ENCODE results near the gene AP3S1. TPM values are rescaled to one million over a fixed set of nuclear protein-coding genes. Genes with fewer than 3 reads are reported as not detected.
"Not testable (repeated sequence)": the region's sequence is repeated elsewhere in the genome, so short reads cannot be mapped to it uniquely, and the experiment has no call there.

AP3S1 gene
- total and polyA plus RNA-seq, 4 experiments from 2014 or later = 44.5 to 97.3 (median 57.9) TPM

DNA sequence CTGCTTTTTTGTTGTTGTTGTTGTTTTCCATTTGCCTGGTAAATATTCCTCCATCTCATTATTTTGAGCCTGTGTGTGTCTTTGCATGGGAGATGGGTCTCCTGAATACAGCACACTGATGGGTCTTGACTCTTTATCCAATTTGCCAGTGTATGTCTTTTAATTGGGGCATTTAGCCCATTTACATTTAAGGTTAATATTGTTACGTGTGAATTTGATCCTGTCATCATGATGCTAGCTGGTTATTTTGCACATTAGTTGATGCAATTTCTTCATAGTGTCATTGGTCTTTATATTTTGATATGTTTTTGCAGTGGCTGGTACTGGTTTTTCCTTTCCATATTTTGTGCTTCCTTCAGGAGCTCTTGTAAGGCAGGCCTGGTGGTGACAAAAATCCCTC lies 16.8 kb upstream of the AP3S1 start:
- intact Hi-C loops (cut with micrococcal nuclease); H3K4me3 Mint-ChIP-seq; CTCF ChIA-PET (ENCODE audit: partially characterized antibody); H3K27ac ChIP-seq (ENCODE audit: low read depth, low read length); H3K9me3 ChIP-seq (ENCODE audit: control insufficient read depth in 1 of 2, low read length in 2 of 2); DNase-seq; H3K4me3 ChIP-seq (ENCODE audit: low read length in 2 of 2); H3K4me1 ChIP-seq (ENCODE audit: insufficient read depth, low read length); H3K4me1 Mint-ChIP-seq; H3K36me3 ChIP-seq (ENCODE audit: insufficient read depth, low read length); H3K27ac Mint-ChIP-seq; H3K27me3 ChIP-seq (ENCODE audit: insufficient read depth, low read length); POLR2A ChIA-PET (ENCODE audit: partially characterized antibody): not testable (repeated sequence)
- Mint-ChIP-seq H3K27me3 (peaks cover 8 to 10% of the 10 kb centered on the region in 2 donors), H3K36me3 (peaks cover 32 to 33% of the 10 kb centered on the region in 2 donors), H3K9me3 (peaks cover 0 to 47% (median 33%) of the 10 kb centered on the region in 8 donors)

- peaks cover 0 to under 1% (median under 1%) of the 10 kb centered on the region in 4 donors for H3K4me1 Mint-ChIP-seq
- Histone ChIP-seq H3K27ac (ENCODE audit: low read depth, low read length) (no peak overlapping the region), H3K4me3 (ENCODE audit: low read length in 2 of 2) (no peak overlapping the region), H3K36me3 (ENCODE audit: insufficient read depth, low read length) (peaks cover 7% of the 10 kb centered on the region), H3K9me3 (ENCODE audit: control insufficient read depth in 1 of 2, low read length in 2 of 2) (no peaks in the 10 kb centered on the region), H3K27me3 (ENCODE audit: insufficient read depth, low read length) (no peaks in the 10 kb centered on the region), H3K4me1 (ENCODE audit: insufficient read depth, low read length) (no peaks in the 10 kb centered on the region)
- no peak overlapping the region for H3K27ac Mint-ChIP-seq
- ChIA-PET POLR2A (ENCODE audit: partially characterized antibody) (no interaction called here), CTCF (ENCODE audit: partially characterized antibody) (no interaction called here)
- peaks cover 33 to 34% of the 10 kb centered on the region in 2 donors for H3K36me3 Mint-ChIP-seq
- intact Hi-C loops (cut with micrococcal nuclease) = no loop called here
- H3K4me3 Mint-ChIP-seq = no peak overlapping the region
- H3K9me3 Mint-ChIP-seq = peaks cover 0 to 47% (median 33%) of the 10 kb centered on the region in 8 donors
- peaks cover 2 to 3% of the 10 kb centered on the region in 2 donors for H3K27me3 Mint-ChIP-seq
- DNase-seq = no peak
Measured at GRCh38 chr5:115825948-115826347, 15.8 kb upstream of the AP3S1 start.

DNA sequence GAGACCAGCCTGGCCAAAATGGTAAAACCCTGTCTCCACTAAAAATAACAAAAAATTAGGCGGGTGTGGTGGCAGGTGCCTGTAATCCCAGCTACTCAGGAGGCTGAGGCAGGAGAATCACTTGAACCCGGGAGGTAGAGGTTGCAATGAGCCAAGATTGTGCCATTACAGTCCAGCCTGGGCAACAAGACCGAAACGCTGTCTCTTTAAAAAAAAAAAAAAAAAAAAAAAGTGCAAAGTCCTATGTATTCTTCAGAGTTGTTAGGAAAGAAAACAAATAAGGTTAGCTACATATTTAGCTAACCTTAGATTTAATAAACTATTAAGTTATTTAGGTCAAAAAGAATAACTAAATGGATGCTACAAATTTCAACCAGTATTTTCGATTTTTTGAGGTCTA lies 11.8 kb upstream of the AP3S1 start:
- no peaks in the 10 kb centered on the region for H3K27me3 ChIP-seq (ENCODE audit: insufficient read depth, low read length)
- intact Hi-C loops (cut with micrococcal nuclease) = no loop called here
- CTCF ChIA-PET (ENCODE audit: partially characterized antibody) = no interaction called here
- Mint-ChIP-seq H3K27me3 (no peaks in the 10 kb centered on the region), H3K4me1 (peaks cover 4 to 11% (median 6%) of the 10 kb centered on the region in 4 donors), H3K36me3 (peaks cover 58 to 60% of the 10 kb centered on the region in 2 donors), H3K4me3 (no peak overlapping the region), H3K27ac (no peak overlapping the region), H3K9me3 (peaks cover 0 to 25% (median 19%) of the 10 kb centered on the region in 8 donors)
- no peak overlapping the region for H3K4me3 ChIP-seq (ENCODE audit: low read length in 2 of 2)
- no peak overlapping the region for H3K27ac ChIP-seq (ENCODE audit: low read depth, low read length)
- no peaks in the 10 kb centered on the region for H3K4me1 ChIP-seq (ENCODE audit: insufficient read depth, low read length)
- POLR2A ChIA-PET (ENCODE audit: partially characterized antibody) = interaction anchor here (0.6 kb wide), 1 partner anchor 12 kb away, joined by 3 read pairs; the partner anchor contains the start of genes AP3S1 and ATG12
- H3K36me3 ChIP-seq (ENCODE audit: insufficient read depth, low read length) = peaks cover 21% of the 10 kb centered on the region
- DNase-seq = no peak
- no peaks in the 10 kb centered on the region for H3K9me3 ChIP-seq (ENCODE audit: control insufficient read depth in 1 of 2, low read length in 2 of 2)

DNA sequence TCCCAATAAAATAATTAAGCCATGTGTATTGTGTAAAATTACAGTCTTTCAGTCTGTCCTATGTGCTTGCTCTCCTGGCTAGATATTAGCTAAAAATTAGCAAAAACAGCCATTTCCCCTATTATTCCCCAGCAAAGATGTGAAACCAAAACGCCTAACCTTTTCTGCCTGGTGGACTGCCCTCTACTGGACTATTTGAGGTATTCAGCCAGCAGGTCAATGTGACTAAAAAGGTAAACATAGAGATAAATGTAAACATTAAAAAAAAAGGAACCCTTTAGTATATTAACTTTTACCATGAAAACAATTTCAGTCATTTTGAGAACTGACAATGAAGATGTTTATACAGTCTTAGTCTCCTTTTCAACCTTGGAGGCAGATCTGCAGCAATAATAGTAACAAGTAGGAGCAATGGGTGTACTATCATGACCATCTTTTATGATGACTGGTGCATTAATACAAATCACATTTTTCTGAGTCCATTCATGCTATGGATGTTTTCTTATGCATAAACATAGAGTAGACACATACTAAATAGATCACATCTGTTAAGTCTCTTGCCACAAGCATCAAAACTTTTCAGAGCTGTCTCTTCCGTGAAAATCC lies 10.5 kb upstream of the AP3S1 start:
- peaks cover 5 to 12% (median 10%) of the 10 kb centered on the region in 4 donors for H3K4me1 Mint-ChIP-seq
- H3K27ac Mint-ChIP-seq = peak overlapping the region in 5 of 7 donors; percentile 2 to 61 (median 29)
- ChIA-PET CTCF (ENCODE audit: partially characterized antibody) (interaction anchor here (0.6 to 1.4 kb wide), 5 partner anchors 8 to 212 kb away, joined by 3 to 4 read pairs (median 4); no protein-coding TSS in a partner anchor), POLR2A (ENCODE audit: partially characterized antibody) (interaction anchor here (1.0 kb wide), 1 partner anchor 10 kb away, joined by 5 read pairs; the partner anchor contains the start of genes AP3S1 and ATG12)
- H3K9me3 ChIP-seq (ENCODE audit: control insufficient read depth in 1 of 2, low read length in 2 of 2) = no peaks in the 10 kb centered on the region
- intact Hi-C loops (cut with micrococcal nuclease) = loop anchor here (1.0 kb wide), 2 partner anchors 8 to 197 kb away; no protein-coding TSS in a partner anchor
- no peaks in the 10 kb centered on the region for H3K27me3 ChIP-seq (ENCODE audit: insufficient read depth, low read length)
- DNase-seq = peak in 4 of 5 donors; percentile 30 to 48 (median 38)
- peaks cover 67 to 72% of the 10 kb centered on the region in 2 donors for H3K36me3 Mint-ChIP-seq
- H3K4me1 ChIP-seq (ENCODE audit: insufficient read depth, low read length) = no peaks in the 10 kb centered on the region
- H3K4me3 ChIP-seq (ENCODE audit: low read length in 2 of 2) = no peak overlapping the region
- no peak overlapping the region for H3K4me3 Mint-ChIP-seq
- H3K36me3 ChIP-seq (ENCODE audit: insufficient read depth, low read length) = peaks cover 34% of the 10 kb centered on the region
- H3K9me3 Mint-ChIP-seq = peaks cover 0 to 12% (median 6%) of the 10 kb centered on the region in 8 donors
- no peaks in the 10 kb centered on the region for H3K27me3 Mint-ChIP-seq
- H3K27ac ChIP-seq (ENCODE audit: low read depth, low read length) = no peak overlapping the region

- no peaks in the 10 kb centered on the region for H3K27me3 Mint-ChIP-seq
- Histone ChIP-seq H3K4me3 (ENCODE audit: low read length in 2 of 2) (no peak overlapping the region), H3K36me3 (ENCODE audit: insufficient read depth, low read length) (peaks cover 37% of the 10 kb centered on the region), H3K27ac (ENCODE audit: low read depth, low read length) (no peak overlapping the region), H3K4me1 (ENCODE audit: insufficient read depth, low read length) (peaks cover 27% of the 10 kb centered on the region), H3K9me3 (ENCODE audit: control insufficient read depth in 1 of 2, low read length in 2 of 2) (no peaks in the 10 kb centered on the region), H3K27me3 (ENCODE audit: insufficient read depth, low read length) (no peaks in the 10 kb centered on the region)
- peak overlapping the region in 3 of 7 donors; percentile 42 to 60 (median 47) for H3K27ac Mint-ChIP-seq
- H3K4me3 Mint-ChIP-seq = no peak overlapping the region
- H3K9me3 Mint-ChIP-seq = no peaks in the 10 kb centered on the region
- H3K36me3 Mint-ChIP-seq = peaks cover 45 to 61% of the 10 kb centered on the region in 2 donors
- DNase-seq = no peak
- ChIA-PET CTCF (ENCODE audit: partially characterized antibody) (no interaction called here), POLR2A (ENCODE audit: partially characterized antibody) (no interaction called here)
- H3K4me1 Mint-ChIP-seq = peaks cover 30 to 47% (median 37%) of the 10 kb centered on the region in 4 donors
- intact Hi-C loops (cut with micrococcal nuclease) = loop anchor here (5.0 kb wide), 1 partner anchor 232 kb away; no protein-coding TSS in a partner anchor
Measured at GRCh38 chr5:115835481-115835880, 6.3 kb upstream of the AP3S1 start.

GRCh38 chr5:115838885-115839518 lies 2.7 kb upstream of the AP3S1 start:
- Histone ChIP-seq H3K27ac (ENCODE audit: low read depth, low read length) (peak overlapping the region; percentile 21), H3K9me3 (ENCODE audit: control insufficient read depth in 1 of 2, low read length in 2 of 2) (no peaks in the 10 kb centered on the region), H3K4me3 (ENCODE audit: low read length in 2 of 2) (peak overlapping the region in 1 of 2 donors; percentile 14), H3K36me3 (ENCODE audit: insufficient read depth, low read length) (peaks cover 30% of the 10 kb centered on the region), H3K4me1 (ENCODE audit: insufficient read depth, low read length) (peaks cover 47% of the 10 kb centered on the region), H3K27me3 (ENCODE audit: insufficient read depth, low read length) (no peaks in the 10 kb centered on the region)
- POLR2A ChIA-PET (ENCODE audit: partially characterized antibody) = interaction anchor here (0.6 to 5.8 kb wide), 3 partner anchors 205 to 223 kb away, joined by 3 to 59 read pairs (median 4); partner anchors contain the start of gene TMED7
- Mint-ChIP-seq H3K27ac (peak overlapping the region; percentile 80 to 100 (median 91)), H3K27me3 (no peaks in the 10 kb centered on the region), H3K4me3 (peak overlapping the region; percentile 72 to 99 (median 98)), H3K4me1 (peaks cover 34 to 66% (median 48%) of the 10 kb centered on the region in 4 donors), H3K9me3 (no peaks in the 10 kb centered on the region), H3K36me3 (peaks cover 26 to 51% of the 10 kb centered on the region in 2 donors)
- intact Hi-C loops (cut with micrococcal nuclease) = loop anchor here (1.0 to 5.0 kb wide), 4 partner anchors 8 to 529 kb away; no protein-coding TSS in a partner anchor
- peak; percentile 43 to 76 (median 72) for DNase-seq
- CTCF ChIA-PET (ENCODE audit: partially characterized antibody) = interaction anchor here (0.7 to 3.4 kb wide), 11 partner anchors 8 to 572 kb away, joined by 3 to 14 read pairs (median 4); no protein-coding TSS in a partner anchor
